ENCODE measurements around the gene IRAK2. TPM values are rescaled to one million over a fixed set of nuclear protein-coding genes. Genes with fewer than 3 reads are reported as not detected.

Gene IRAK2
- total RNA-seq, 3 donors from 2014 or later (not counting 1 experiment from before 2014, with no cell fraction given) = 10.4 to 28.2 (median 10.9) TPM

- Mint-ChIP-seq H3K9me3 (no peaks in the 10 kb centered on the region), H3K27ac (peak overlapping the region in 1 of 2 donors; percentile 72), H3K36me3 (peaks cover 18% of the 10 kb centered on the region), H3K27me3 (ENCODE audit: low read depth in 2 of 2) (no peaks in the 10 kb centered on the region), H3K4me1 (peaks cover 6 to 21% of the 10 kb centered on the region in 2 donors), H3K4me3 (no peak overlapping the region)
- no peak for DNase-seq
- H3K4me1 ChIP-seq (ENCODE audit: control insufficient read depth, insufficient read depth, low read length) = peaks cover 3% of the 10 kb centered on the region
- H3K4me3 ChIP-seq (ENCODE audit: low read length) = no peak overlapping the region
- H3K9me3 ChIP-seq (ENCODE audit: control insufficient read depth, insufficient read depth, low read length) = no peaks in the 10 kb centered on the region
- ATAC-seq = no peak
- H3K27me3 ChIP-seq (ENCODE audit: control insufficient read depth, insufficient read depth, low read length) = no peaks in the 10 kb centered on the region
- intact Hi-C loops (cut with micrococcal nuclease) = loop anchor here (5.0 kb wide), 1 partner anchor 36 kb away; no protein-coding TSS in a partner anchor
- TF ChIP-seq CTCF (IDR thresholded peaks at IDR 0.05) = no peak
- H3K36me3 ChIP-seq (ENCODE audit: control insufficient read depth, insufficient read depth, low read length) = peaks cover 52% of the 10 kb centered on the region
- no peak overlapping the region for H3K27ac ChIP-seq (ENCODE audit: low read length)
- WGBS (ENCODE audit: insufficient coverage) = 86% methylated on average over 6 of the region's 6 CpGs
Measured at GRCh38 chr3:10150987-10151386, 13.7 kb upstream of the IRAK2 start.

- Histone ChIP-seq H3K4me3 (ENCODE audit: low read length) (no peak overlapping the region), H3K9me3 (ENCODE audit: control insufficient read depth, insufficient read depth, low read length) (no peaks in the 10 kb centered on the region), H3K4me1 (ENCODE audit: control insufficient read depth, insufficient read depth, low read length) (no peaks in the 10 kb centered on the region), H3K27ac (ENCODE audit: low read length) (no peak overlapping the region), H3K27me3 (ENCODE audit: control insufficient read depth, insufficient read depth, low read length) (no peaks in the 10 kb centered on the region), H3K36me3 (ENCODE audit: control insufficient read depth, insufficient read depth, low read length) (peaks cover 44% of the 10 kb centered on the region)
- H3K27ac Mint-ChIP-seq = peak overlapping the region in 1 of 2 donors; percentile 11
- no peak for ATAC-seq
- H3K4me1 Mint-ChIP-seq = peaks cover 6% of the 10 kb centered on the region in 2 donors
- peaks cover 15% of the 10 kb centered on the region for H3K36me3 Mint-ChIP-seq
- no peak for DNase-seq
- H3K4me3 Mint-ChIP-seq = no peak overlapping the region
- WGBS (ENCODE audit: insufficient coverage) = 91% methylated on average over 14 of the region's 14 CpGs
- no peak for TF ChIP-seq CTCF (IDR thresholded peaks at IDR 0.05)
- intact Hi-C loops (cut with micrococcal nuclease) = loop anchor here (5.0 kb wide), 1 partner anchor 33 kb away; no protein-coding TSS in a partner anchor
- no peaks in the 10 kb centered on the region for H3K9me3 Mint-ChIP-seq
- H3K27me3 Mint-ChIP-seq (ENCODE audit: low read depth in 2 of 2) = no peaks in the 10 kb centered on the region
Measured at GRCh38 chr3:10154335-10155122, 10.2 kb upstream of the IRAK2 start.

GRCh38 chr3:10155123-10155472 lies 9.6 kb upstream of the IRAK2 start:
- DNase-seq = no peak

More at GRCh38 chr3:10155123-10155472, 9.6 kb upstream of the IRAK2 start:
- no peak overlapping the region for H3K27ac ChIP-seq (ENCODE audit: low read length)
- Mint-ChIP-seq H3K4me3 (no peak overlapping the region), H3K4me1 (peaks cover under 1% of the 10 kb centered on the region in 2 donors), H3K27ac (peak overlapping the region; percentile 11 to 29), H3K27me3 (ENCODE audit: low read depth in 2 of 2) (no peaks in the 10 kb centered on the region), H3K9me3 (no peaks in the 10 kb centered on the region), H3K36me3 (peaks cover 10% of the 10 kb centered on the region)
- H3K4me3 ChIP-seq (ENCODE audit: low read length) = no peak overlapping the region
- ATAC-seq = no peak
- peaks cover 38% of the 10 kb centered on the region for H3K36me3 ChIP-seq (ENCODE audit: control insufficient read depth, insufficient read depth, low read length)
- no peaks in the 10 kb centered on the region for H3K4me1 ChIP-seq (ENCODE audit: control insufficient read depth, insufficient read depth, low read length)
- TF ChIP-seq CTCF (IDR thresholded peaks at IDR 0.05) = no peak
- intact Hi-C loops (cut with micrococcal nuclease) = no loop called here
- no peaks in the 10 kb centered on the region for H3K27me3 ChIP-seq (ENCODE audit: control insufficient read depth, insufficient read depth, low read length)
- no peaks in the 10 kb centered on the region for H3K9me3 ChIP-seq (ENCODE audit: control insufficient read depth, insufficient read depth, low read length)
- 98% methylated on average over 4 of the region's 4 CpGs for WGBS (ENCODE audit: insufficient coverage)

All from natural killer cell (primary cell).